Activated CD4-positive, CD25-positive, alpha-beta regulatory T cell treated with anti-CD3 and anti-CD28 coated beads, Interleukin-2, amount 50 U/mL, for 24 hours (primary cell): ENCODE results near the gene BLM.
A peak's percentile ranks its signal among the peaks of the same experiment; 100 is the strongest.

Experiments used
- ATAC-seq, 2 donors: fragments of 150-1000 bp; cut with Tn5 transposase; one replicate each; pipeline ENCODE4 v1.10.0; 2021; ENCODE audit warnings: mild to moderate bottlenecking in 1 of 2, moderate library complexity in 1 of 2

The BLM gene

DNA sequence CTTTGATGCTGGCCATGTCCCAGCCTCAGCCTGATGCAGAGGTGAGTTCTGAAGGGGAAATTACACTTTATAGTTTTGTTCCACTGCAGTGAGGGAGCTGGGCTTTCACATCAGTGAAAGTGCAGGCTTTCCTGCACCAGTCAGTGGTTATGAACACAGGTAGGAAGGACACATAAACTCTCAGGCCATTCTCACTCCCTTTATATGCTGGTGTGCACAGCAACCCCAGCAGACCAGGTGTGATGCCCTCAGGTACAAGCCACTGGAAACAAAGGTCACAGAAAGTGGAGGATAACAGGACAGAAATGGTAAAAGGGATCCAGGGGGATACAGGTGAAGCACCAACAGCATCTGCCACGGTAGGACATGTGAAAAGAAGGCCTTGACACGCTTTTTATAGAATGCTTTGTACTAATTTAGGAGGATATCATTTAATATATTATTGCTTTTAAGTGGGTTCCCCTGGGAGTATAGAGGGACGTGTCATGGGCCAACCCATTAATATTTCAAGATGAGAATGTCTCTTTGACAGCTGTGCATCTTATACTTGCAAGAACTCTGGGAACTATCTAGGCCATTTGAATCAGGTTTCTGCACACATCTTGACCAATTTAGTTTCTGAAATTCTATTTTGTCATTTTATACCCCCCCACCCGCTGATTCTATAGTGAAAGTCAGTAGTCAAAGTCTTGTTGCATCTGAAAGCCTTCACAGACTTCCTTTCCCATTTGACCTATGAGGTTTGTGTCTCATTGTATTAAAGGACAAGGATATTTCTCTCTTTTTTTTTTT is 25.0 kb upstream of the BLM start:
- no peak for ATAC-seq

DNA sequence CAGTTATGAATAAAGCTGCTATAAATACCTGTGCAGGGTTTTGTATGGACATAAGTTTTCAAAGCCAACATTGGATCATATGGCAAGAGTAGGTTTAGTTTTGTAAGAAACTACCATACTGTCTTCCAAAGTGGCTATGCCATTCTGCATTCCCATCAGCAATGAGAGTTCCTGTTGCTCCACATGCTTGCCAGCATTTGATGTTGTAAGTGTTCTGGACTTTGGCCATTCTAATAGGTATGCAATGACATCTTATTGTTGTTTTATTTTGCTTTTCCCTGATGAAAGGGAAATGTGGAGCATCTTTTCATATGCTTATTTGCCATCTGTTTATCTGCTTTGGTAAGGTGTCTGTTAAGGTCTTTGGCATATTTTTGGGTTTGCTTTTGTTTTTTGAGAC is 22.2 kb upstream of the BLM start:
- no peak for ATAC-seq

DNA sequence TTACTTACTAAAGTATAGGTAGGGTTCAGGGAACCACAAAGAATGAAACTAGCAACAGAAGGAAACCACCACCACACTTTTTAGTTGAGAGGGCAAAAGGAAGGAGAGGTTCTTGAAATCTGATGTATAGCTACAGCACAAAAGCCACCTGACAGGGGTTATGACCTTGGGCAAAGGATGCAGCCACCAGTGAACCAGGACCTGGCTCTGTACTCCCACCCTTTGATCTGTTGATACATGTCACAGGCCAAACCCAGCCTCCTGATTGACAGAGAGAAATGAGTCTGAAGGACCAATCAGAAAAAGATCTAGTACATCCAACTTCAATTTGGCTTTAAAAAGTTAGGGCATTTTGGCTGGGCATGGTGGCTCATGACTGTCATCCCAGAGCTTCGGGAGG is 20.0 kb upstream of the BLM start:
- ATAC-seq: no peak

DNA sequence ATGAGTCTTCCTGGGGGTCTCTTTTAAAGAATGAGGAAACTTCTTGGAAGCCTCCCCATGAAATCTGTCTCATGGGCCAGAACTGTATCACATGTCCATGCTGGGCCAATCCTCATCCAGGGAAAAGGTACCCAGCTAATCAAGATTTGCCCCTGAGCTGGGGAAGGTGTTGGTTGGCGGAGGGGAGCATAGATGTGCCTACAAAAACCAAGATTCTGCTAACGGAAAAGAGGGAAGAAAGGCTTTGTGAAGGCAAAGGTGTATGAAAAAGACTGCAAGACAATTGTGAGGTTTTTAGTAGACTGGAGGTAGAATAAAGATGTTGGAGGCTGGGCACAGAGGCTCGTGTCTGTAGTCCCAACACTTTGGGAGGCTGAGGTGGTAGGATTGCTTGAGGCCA is 18.5 kb upstream of the BLM start:
- ATAC-seq: no peak

DNA sequence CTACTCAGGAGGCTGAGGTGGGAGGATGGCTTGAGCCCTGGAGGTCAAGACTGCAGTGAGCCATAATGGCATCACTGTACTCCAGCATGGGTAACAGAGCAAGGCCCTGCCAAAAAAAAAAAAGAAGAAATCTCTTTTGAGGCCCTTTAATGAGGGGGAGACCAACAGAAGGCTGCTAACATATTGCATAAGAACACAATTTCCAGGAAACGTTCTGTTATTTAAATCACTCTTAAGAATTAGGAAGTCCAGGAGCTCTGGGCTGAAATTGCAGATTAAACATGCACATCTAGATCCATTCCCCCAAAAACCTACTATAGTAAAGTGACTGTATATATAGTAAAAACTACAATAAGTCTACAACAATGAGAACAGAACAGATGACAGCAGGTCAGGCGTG is 16.1 kb upstream of the BLM start:
- no peak for ATAC-seq

DNA sequence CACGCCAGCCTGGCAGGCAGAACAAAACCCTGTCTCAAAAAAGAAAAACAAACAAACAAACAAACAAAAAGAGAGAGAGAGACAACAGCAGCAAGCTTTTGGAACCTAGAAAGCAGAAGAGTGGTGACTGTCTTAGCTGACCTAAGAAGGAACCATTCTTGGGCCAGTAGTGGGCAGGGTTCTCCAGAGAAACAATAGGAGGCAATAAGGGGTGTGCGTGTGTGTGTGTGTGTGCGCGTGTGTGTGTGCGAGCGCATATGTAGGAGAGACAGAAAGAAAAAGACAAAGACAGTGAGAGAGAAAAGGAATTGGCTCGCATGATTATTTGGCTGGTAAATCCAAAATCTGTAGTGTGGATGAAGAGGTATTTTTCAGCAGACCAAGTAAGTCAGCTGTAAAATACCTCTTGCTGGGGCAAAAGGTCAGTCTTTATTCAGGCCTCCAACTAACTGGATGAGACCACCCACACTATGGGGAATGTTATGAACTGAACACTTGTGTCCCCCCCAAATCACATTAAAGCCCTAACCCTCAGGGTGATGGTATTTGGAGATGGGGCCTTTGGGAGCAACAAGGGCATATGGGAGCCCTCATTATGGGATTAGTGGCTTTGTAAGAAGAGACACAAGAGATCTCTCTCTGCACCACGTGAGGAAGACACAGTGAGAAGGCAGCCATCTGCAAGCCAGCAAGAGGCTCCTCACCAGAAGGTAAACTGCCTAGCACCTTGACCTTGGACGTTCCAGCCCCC is 15.1 kb upstream of the BLM start:
- ATAC-seq: no peak

DNA sequence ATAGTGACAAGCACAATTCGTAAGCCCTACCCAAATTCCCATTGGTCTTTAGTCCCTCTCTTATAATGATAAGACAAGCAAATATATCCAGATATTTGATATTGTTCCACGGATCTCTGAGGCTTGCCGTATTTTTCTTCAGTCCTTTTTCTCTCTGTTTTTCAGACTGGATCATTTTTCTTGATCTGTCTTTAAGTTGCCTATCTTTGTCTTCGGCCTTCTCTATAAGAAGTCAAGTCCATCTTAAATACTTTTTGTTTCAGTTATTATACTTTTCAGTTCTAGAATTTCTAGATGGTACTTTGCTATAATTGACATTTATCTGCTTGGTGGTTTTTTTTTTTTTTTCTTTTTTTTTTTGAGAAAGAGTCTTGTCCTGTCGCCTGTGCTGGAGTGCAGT is 13.7 kb upstream of the BLM start:
- ATAC-seq: no peak

DNA sequence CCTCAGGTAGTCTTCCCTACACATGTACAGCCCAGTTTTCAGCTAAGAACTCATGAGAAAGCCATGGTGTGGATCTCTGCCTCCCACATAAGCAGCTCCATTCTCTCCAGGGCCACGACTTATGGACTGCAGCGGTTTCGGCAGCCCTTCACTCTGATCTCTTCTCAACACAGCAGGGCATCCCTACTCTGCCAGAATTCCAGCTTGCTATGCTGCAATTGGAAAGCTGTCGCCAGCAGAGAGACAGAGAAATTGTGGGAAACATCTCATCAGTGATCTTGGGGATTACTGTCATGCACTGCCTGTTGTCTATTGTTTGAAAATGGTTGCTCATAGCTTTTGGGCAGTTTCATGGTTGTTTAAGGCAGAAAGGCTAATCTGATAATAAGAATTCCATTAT is 11.9 kb upstream of the BLM start:
- no peak for ATAC-seq

DNA sequence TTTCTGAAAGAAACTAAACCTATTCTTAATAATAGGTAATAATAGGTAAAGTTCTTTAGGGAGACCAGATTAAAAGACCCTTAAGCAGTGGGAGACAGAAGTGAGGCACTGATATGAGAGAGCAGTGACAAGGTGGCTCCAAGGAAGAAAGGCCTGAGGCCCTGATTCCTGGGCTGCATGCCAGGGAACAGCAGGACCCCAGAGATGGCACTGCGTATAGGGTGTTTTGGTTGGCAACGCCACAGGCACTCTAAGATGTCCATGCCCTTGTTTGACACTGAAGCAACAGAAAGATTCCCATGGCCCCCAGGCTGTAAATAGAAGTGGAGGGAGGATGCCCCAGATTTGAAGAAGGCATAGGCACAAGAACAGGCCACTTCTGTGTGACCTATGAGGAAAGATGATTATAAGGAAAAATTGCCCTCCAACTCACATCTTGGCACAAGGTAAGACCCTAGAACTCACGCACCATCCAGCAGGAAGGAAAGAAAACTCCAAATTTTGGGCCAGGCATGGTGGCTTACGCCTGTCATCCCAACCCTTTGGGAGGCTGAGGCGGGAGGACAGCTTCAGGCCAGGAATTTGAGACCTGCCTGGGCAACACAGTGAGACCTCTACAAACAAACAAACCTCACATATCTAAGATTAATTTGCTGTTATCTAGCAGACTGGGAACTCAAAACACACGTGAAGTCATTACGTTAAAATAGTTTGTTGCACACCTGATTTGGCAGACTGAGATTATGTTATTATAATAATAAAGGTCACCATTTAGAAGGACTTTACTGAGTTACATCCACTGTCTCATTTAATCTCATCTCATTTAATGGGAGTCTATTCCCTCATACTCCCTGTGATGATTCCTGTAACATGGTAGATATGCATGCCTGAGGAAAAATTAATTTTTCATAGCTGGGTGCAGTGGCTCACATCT is 10.5 kb upstream of the BLM start:
- no peak for ATAC-seq

DNA sequence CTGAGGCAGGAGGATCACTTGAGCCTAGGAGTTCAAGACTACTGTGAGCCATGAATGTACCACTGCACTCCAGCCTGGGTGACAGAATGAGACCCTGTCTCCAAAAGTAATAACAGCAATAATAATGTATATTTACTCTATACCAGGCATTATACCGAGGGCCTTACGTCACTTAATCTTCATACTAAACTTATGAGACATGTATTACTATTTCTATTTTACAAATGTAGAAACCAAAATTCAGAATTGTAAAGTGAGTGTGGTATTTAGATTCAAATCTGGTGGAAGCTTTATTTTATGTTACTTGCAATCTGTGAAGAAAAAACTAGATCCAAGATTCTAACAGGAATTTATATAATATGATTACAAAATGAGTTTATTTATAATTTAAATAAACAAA is 9.7 kb upstream of the BLM start:
- no peak for ATAC-seq

DNA sequence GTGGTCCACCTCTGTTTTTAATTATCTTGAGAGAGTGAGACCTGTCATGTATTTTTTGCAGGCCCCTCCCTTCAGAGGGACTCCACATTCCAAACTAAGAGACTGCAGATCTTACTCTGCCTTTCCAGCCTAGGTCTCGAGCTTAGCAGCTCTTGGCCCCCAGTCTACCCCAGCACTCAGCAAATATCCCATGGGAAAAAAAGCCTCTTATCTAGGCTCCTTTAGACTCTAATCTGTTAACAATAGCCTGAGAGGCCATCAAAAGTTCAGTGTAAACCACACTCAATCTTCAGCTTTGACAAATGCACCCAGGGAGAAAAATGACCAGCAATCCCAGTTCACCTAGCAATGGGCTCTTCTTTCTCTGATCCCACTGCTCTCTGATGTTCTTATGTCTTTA is 8.6 kb upstream of the BLM start:
- no peak for ATAC-seq

DNA sequence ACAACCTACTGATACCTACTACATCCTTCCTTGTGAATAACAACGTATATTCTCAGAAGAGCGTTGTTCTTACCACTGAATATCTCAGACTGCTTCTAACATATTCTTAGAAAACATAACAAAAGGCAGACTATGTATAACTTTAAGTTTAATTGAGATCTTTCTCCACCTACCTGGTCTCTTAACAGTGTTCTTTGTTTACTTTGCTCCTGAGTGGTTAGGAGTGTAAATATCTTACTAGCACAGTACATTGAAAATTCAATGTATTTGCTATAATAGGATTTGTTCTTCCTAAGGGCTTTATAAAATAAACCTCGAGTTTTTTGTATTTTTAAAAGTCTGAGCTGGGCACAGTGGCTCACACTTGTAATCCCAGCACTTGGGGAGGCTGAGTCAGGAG is 7.9 kb upstream of the BLM start:
- ATAC-seq: no peak

DNA sequence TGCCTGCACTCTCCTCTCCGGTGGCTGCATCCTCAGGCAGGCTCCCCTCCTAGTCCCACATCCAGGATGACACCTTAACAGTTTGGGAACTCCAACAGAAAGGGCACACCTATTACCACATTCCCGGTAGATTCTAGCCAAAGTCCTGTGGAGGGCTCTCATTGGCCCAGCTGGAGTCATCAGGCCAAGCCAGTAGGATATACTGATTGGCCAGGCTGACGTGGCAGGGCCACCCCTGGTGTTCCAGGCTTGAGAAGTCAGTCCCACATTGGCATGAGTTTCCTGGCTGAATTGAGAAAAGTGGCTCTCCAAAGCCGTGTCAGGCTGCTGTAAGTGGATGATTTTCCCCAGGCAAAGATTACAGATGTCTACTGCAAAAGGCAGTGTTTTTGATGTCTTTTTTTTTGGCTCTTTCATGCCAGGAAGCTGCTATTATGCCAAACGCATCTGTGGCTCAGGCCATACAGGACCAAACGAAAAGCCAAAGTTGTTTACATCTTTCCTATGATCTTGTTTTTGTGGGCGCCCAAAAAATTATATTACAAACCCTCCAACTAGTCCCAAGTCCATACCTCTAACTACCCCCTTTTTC is 6.6 kb upstream of the BLM start:
- ATAC-seq: no peak

DNA sequence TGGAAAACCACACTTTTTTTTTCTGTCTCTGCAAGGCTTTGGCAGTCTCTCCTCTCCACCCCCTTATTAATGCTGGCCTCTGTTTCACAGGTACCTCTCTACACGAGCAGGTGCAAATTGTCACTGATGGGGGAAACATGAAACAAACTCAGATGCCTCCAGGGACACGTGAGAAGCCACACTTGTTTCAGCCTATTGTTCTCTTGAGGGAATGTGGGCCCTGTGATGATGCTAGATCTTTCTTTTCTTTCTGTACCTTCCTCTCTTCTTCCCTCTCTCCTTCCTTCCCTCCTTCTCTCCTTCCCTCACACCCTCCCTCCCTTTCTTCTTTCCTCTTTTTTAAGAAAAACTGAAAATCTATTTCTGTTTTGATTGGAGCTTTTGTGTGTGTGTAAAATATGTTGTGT is 5.7 kb upstream of the BLM start:
- no peak for ATAC-seq

DNA sequence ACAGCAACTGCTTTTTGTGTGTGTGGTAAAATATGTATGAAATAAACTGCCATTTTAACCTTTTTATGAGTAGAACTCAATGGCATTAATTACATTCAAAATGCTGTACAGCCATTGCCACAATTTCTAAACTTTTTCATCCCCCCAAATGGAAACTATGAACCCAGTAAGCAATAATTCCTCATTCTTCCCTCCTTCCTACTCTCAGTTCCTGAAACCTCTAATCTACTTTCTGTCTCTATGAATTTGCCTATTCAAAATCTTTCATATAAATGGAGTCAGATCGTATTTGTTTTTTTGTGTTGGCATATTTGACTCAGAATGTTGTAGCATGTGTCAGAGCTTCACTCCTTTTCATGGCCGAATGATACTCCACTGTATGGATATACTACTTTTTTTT is 5.3 kb upstream of the BLM start:
- ATAC-seq: no peak

DNA sequence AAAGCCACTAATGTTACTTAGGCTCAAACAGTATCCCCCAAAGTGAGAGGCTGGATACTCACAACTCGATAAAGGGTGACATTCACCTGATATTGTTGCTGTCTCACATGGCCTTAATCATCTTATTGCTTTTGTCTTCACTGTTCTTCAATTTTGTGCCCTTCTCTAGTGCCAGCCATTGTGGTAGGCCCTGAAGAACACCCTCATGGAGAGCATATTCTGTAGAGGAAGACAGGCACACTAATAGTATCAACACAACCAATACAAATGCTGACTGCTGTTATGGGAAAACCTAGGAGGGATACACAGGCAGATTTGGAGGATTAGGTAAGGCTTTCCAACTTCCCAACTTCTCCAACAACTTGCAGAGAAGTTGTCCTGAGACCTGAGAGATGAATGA is 4.1 kb upstream of the BLM start:
- no peak for ATAC-seq

DNA sequence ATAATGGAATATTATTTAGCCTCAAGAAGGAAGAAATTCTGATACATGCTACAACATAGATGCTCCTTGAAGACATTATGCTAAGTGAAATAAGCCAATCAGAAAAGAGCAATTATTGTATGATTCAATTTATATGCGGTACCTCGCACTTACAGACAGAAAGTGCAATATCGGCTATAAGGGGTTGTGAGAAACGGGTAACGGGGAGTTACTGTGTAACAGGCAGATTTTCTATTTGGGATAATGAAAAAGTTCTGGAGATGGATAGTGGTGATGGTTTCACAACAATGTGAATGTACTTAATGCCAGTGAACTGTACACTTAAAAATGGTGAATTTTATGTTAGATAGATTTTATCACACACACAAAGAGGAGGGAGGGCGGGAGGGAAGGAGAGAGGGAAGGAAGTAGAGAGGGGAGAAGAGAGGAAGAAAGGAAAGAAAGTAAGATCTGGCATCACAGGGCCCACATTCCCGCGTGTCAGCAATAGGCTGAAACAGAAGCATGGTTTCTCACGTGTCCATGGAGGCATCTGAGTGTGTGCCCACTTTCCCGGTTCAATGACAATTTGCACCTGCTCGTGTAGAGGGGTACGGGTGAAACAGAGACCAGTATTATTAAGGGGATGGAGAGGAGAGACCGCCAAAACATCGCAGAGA is 700 bp upstream of the BLM start:
- ATAC-seq: no peak

DNA sequence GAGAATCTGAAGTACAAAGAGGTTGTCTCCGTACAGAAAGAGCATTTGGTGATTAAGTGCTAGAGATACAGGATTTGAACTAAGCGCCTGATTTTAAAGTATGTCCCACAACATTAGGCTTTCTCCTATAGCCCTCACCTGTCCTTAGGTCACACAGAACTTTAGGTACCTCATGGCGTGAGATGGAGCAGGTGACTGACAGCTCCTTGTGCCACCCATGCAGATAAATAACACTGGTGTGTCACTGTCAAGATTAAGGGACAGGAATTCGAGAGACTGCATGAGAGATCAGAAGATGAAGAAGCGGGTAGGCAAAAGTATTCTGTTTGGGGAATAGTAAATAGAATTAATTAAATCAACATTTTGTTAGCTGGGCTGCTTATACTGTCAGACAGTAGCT is 1.1 kb downstream of the BLM start:
- ATAC-seq: no peak

DNA sequence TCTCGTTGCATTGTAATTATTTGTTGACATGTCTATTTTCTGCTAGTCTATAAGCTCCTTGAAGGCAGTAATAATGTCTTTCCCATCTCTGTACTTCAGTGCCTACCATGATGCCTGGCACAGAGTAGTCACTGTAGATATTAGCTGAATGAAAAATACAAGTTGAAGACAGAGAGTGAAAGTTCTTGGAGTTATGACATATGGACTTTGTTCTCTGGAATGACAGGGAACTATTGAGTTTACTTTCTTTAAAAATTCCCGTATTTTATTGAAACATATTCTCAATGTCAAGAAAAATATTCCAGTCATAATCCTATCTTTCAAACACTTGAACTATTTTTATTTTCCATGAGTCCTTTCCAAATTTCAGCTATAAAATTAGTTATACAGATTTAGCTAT is 3.0 kb downstream of the BLM start:
- no peak for ATAC-seq

DNA sequence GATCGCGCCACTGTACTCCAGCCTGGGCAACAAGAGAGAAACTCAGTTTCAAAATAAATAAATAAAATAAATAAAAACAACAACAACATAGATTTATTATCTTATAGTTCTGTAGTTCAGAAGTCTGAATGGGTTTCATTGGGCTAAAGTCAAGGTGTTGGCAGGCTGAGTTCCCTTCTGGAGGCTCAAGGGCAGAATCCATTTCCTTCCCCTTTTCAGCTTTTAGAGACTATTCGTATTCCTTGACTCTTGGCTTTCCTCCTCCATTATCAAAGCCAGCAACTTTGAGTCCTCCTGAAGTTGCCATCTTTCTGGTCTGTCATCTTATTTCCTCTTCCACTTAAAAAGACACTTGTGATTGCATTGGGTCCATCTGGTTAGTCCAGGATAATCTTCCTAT is 12.1 kb downstream of the BLM start:
- no peak for ATAC-seq

DNA sequence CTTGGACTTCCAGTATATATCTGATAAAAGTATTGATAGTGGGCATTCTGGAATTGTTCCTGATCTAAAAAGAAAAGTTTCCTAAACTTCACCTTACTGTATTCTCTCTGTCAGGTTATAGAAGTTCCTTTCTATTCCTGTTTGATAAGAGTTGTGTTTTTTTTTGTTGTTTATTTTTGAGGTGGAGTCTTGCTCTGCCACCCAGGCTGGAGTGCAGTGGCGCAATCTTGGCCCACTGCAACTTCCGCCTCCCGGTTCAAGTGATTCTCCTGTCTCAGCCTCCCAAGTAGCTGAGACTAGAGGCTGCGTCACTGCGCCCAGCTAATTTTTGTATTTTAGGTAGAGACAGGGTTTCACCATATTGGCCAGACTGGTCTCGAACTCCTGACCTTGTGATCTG is 13.1 kb downstream of the BLM start:
- no peak for ATAC-seq

DNA sequence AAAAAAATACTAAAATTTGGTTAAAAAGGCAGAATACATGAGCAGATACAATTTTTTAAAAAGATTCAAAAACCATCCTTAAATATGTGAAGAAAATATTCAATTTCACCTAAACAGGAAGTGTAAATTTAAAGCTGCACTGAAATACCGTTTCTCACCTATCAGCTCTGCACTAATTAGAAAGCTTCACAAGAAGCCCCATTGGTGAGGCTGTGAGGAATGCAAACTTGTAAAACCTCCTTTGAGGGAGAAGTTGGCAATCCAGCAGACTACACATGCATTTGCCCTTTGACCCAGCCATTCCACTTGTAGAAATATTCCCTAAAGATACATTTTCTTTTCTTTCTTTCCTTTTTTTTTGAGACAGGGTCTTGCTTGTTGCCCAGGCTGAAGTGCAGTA is 18.8 kb downstream of the BLM start:
- ATAC-seq: no peak

DNA sequence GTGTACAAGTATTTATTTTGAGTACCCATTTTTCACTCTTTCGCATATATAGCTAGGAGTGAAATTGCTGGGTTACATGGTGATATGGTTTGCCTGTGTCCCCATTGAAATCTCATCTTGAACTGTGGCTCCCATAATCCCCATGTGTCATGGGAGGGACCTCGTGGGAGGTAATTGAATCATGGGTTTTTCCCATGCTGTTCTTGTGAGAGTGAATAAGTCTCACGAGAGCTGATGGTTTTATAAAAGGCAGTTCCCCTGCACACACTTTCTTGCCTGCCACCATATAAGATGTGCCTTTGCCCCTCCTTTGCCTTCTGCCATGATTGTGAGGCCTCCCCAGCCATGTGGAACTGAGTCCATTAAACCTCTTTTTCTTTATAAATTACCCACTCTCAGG is 23.4 kb downstream of the BLM start:
- peak; percentile 32 to 36 for ATAC-seq
